ENCODE results near the gene TCF4.

TCF4 gene

GRCh38 chr18:55603775-55604174 is 15.8 kb upstream of the TCF4 start:
- no peaks in the 10 kb centered on the region for H3K4me1 ChIP-seq (ENCODE audit: control extremely low read depth in 1 of 4, control insufficient read depth in 4 of 4, insufficient read depth in 4 of 4, low read length in 3 of 4)
- H3K9me3 ChIP-seq (ENCODE audit: control extremely low read depth in 1 of 5, control insufficient read depth in 4 of 5, insufficient read depth in 2 of 5, low read depth in 1 of 5, low read length in 4 of 5): no peaks in the 10 kb centered on the region
- 89% methylated on average over 1 of the region's 5 CpGs for WGBS (ENCODE audit: insufficient coverage)
- ChIA-PET CTCF (interaction anchor here (1.2 to 1.4 kb wide), 3 partner anchors 9 to 19 kb away, joined by 3 to 4 read pairs (median 3); no protein-coding TSS in a partner anchor), POLR2A (no interaction called here)
- no peak for DNase-seq
- H3K27me3 ChIP-seq (replicated peaks in 2 of 5; ENCODE audit: control insufficient read depth in 4 of 5, insufficient read depth in 5 of 5, low read length in 4 of 5): no peaks in the 10 kb centered on the region
- H3K36me3 ChIP-seq (ENCODE audit: control insufficient read depth in 4 of 4, insufficient read depth in 4 of 4, low read length in 3 of 4): no peaks in the 10 kb centered on the region
- no peak overlapping the region for H3K4me3 ChIP-seq (ENCODE audit: control insufficient read depth in 1 of 7, extremely low read depth in 1 of 7, insufficient read depth in 4 of 7, low read depth in 2 of 7, low read length in 6 of 7)
- no peak overlapping the region for H3K27ac ChIP-seq (ENCODE audit: insufficient read depth in 1 of 2, low read depth in 1 of 2, low read length in 2 of 2, poor library complexity in 1 of 2, severe bottlenecking in 2 of 2)

GRCh38 chr18:55593888-55594287 is 5.9 kb upstream of the TCF4 start:
- ChIA-PET POLR2A (no interaction called here), CTCF (interaction anchor here (0.9 to 1.3 kb wide), 2 partner anchors 10 to 188 kb away, joined by 3 to 5 read pairs; no protein-coding TSS in a partner anchor)
- no peaks in the 10 kb centered on the region for H3K36me3 ChIP-seq (ENCODE audit: control insufficient read depth in 4 of 4, insufficient read depth in 4 of 4, low read length in 3 of 4)
- H3K27ac ChIP-seq (ENCODE audit: insufficient read depth in 1 of 2, low read depth in 1 of 2, low read length in 2 of 2, poor library complexity in 1 of 2, severe bottlenecking in 2 of 2): no peak overlapping the region
- no peak for DNase-seq
- no peak overlapping the region for H3K4me3 ChIP-seq (ENCODE audit: control insufficient read depth in 1 of 7, extremely low read depth in 1 of 7, insufficient read depth in 4 of 7, low read depth in 2 of 7, low read length in 6 of 7)
- H3K27me3 ChIP-seq (replicated peaks in 2 of 5; ENCODE audit: control insufficient read depth in 4 of 5, insufficient read depth in 5 of 5, low read length in 4 of 5): no peaks in the 10 kb centered on the region
- H3K9me3 ChIP-seq (ENCODE audit: control extremely low read depth in 1 of 5, control insufficient read depth in 4 of 5, insufficient read depth in 2 of 5, low read depth in 1 of 5, low read length in 4 of 5): peaks cover 0 to 2% (median 0%) of the 10 kb centered on the region in 5 experiments
- peaks cover 6 to 18% (median 14%) of the 10 kb centered on the region in 4 experiments for H3K4me1 ChIP-seq (ENCODE audit: control extremely low read depth in 1 of 4, control insufficient read depth in 4 of 4, insufficient read depth in 4 of 4, low read length in 3 of 4)
- 95% methylated on average over 2 of the region's 2 CpGs for WGBS (ENCODE audit: insufficient coverage)

GRCh38 chr18:55592572-55592971 is 4.6 kb upstream of the TCF4 start:
- peaks cover 0 to 2% (median 0%) of the 10 kb centered on the region in 5 experiments for H3K9me3 ChIP-seq (ENCODE audit: control extremely low read depth in 1 of 5, control insufficient read depth in 4 of 5, insufficient read depth in 2 of 5, low read depth in 1 of 5, low read length in 4 of 5)
- peak in 2 of 3 donors; percentile 38 to 52 for DNase-seq
- H3K27ac ChIP-seq (ENCODE audit: insufficient read depth in 1 of 2, low read depth in 1 of 2, low read length in 2 of 2, poor library complexity in 1 of 2, severe bottlenecking in 2 of 2): no peak overlapping the region
- H3K4me1 ChIP-seq (ENCODE audit: control extremely low read depth in 1 of 4, control insufficient read depth in 4 of 4, insufficient read depth in 4 of 4, low read length in 3 of 4): peaks cover 8 to 18% (median 14%) of the 10 kb centered on the region in 4 experiments
- CTCF ChIA-PET: no interaction called here
- H3K27me3 ChIP-seq (replicated peaks in 2 of 5; ENCODE audit: control insufficient read depth in 4 of 5, insufficient read depth in 5 of 5, low read length in 4 of 5): no peaks in the 10 kb centered on the region
- no peaks in the 10 kb centered on the region for H3K36me3 ChIP-seq (ENCODE audit: control insufficient read depth in 4 of 4, insufficient read depth in 4 of 4, low read length in 3 of 4)
- H3K4me3 ChIP-seq (ENCODE audit: control insufficient read depth in 1 of 7, extremely low read depth in 1 of 7, insufficient read depth in 4 of 7, low read depth in 2 of 7, low read length in 6 of 7): no peak overlapping the region
- WGBS (ENCODE audit: insufficient coverage): 33% methylated on average over 2 of the region's 4 CpGs
- POLR2A ChIA-PET: no interaction called here

- H3K36me3 ChIP-seq (ENCODE audit: control insufficient read depth in 4 of 4, insufficient read depth in 4 of 4, low read length in 3 of 4): no peaks in the 10 kb centered on the region
- peaks cover 8 to 18% (median 14%) of the 10 kb centered on the region in 4 experiments for H3K4me1 ChIP-seq (ENCODE audit: control extremely low read depth in 1 of 4, control insufficient read depth in 4 of 4, insufficient read depth in 4 of 4, low read length in 3 of 4)
- ChIA-PET POLR2A (no interaction called here), CTCF (no interaction called here)
- H3K27ac ChIP-seq (ENCODE audit: insufficient read depth in 1 of 2, low read depth in 1 of 2, low read length in 2 of 2, poor library complexity in 1 of 2, severe bottlenecking in 2 of 2): no peak overlapping the region
- 100% methylated on average over 1 of the region's 1 CpG for WGBS (ENCODE audit: insufficient coverage)
- peaks cover 0 to 2% (median 0%) of the 10 kb centered on the region in 5 experiments for H3K9me3 ChIP-seq (ENCODE audit: control extremely low read depth in 1 of 5, control insufficient read depth in 4 of 5, insufficient read depth in 2 of 5, low read depth in 1 of 5, low read length in 4 of 5)
- no peak for DNase-seq
- H3K4me3 ChIP-seq (ENCODE audit: control insufficient read depth in 1 of 7, extremely low read depth in 1 of 7, insufficient read depth in 4 of 7, low read depth in 2 of 7, low read length in 6 of 7): no peak overlapping the region
- H3K27me3 ChIP-seq (replicated peaks in 2 of 5; ENCODE audit: control insufficient read depth in 4 of 5, insufficient read depth in 5 of 5, low read length in 4 of 5): no peaks in the 10 kb centered on the region
Observed at GRCh38 chr18:55592106-55592505, 4.1 kb upstream of the TCF4 start.

- no peaks in the 10 kb centered on the region for H3K36me3 ChIP-seq (ENCODE audit: control insufficient read depth in 4 of 4, insufficient read depth in 4 of 4, low read length in 3 of 4)
- peak; percentile 95 to 97 (median 97) for DNase-seq
- H3K4me3 ChIP-seq (ENCODE audit: control insufficient read depth in 1 of 7, extremely low read depth in 1 of 7, insufficient read depth in 4 of 7, low read depth in 2 of 7, low read length in 6 of 7): peak overlapping the region; percentile 19 to 99 (median 95)
- WGBS (ENCODE audit: insufficient coverage): under 1% methylated on average over 34 of the region's 37 CpGs
- H3K27ac ChIP-seq (ENCODE audit: insufficient read depth in 1 of 2, low read depth in 1 of 2, low read length in 2 of 2, poor library complexity in 1 of 2, severe bottlenecking in 2 of 2): peak overlapping the region; percentile 62 to 88
- ChIA-PET CTCF (interaction anchor here (0.6 to 1.3 kb wide), 2 partner anchors 10 to 366 kb away, joined by 3 read pairs; no protein-coding TSS in a partner anchor), POLR2A (interaction anchor here (0.6 to 1.8 kb wide), 2 partner anchors 15 to 79 kb away, joined by 4 to 9 read pairs; no protein-coding TSS in a partner anchor)
- no peaks in the 10 kb centered on the region for H3K9me3 ChIP-seq (ENCODE audit: control extremely low read depth in 1 of 5, control insufficient read depth in 4 of 5, insufficient read depth in 2 of 5, low read depth in 1 of 5, low read length in 4 of 5)
- no peaks in the 10 kb centered on the region for H3K27me3 ChIP-seq (replicated peaks in 2 of 5; ENCODE audit: control insufficient read depth in 4 of 5, insufficient read depth in 5 of 5, low read length in 4 of 5)
- peaks cover 16 to 40% (median 26%) of the 10 kb centered on the region in 4 experiments for H3K4me1 ChIP-seq (ENCODE audit: control extremely low read depth in 1 of 4, control insufficient read depth in 4 of 4, insufficient read depth in 4 of 4, low read length in 3 of 4)
Observed at GRCh38 chr18:55589625-55590291, 1.8 kb upstream of the TCF4 start.

- Histone ChIP-seq H3K27me3 (replicated peaks in 2 of 5; ENCODE audit: control insufficient read depth in 4 of 5, insufficient read depth in 5 of 5, low read length in 4 of 5) (no peaks in the 10 kb centered on the region), H3K36me3 (ENCODE audit: control insufficient read depth in 4 of 4, insufficient read depth in 4 of 4, low read length in 3 of 4) (peaks cover 0 to 2% (median 0%) of the 10 kb centered on the region in 4 experiments), H3K27ac (ENCODE audit: insufficient read depth in 1 of 2, low read depth in 1 of 2, low read length in 2 of 2, poor library complexity in 1 of 2, severe bottlenecking in 2 of 2) (peak overlapping the region; percentile 62 to 88), H3K4me3 (ENCODE audit: control insufficient read depth in 1 of 7, extremely low read depth in 1 of 7, insufficient read depth in 4 of 7, low read depth in 2 of 7, low read length in 6 of 7) (peak overlapping the region in 6 of 7 experiments; percentile 76 to 99 (median 96)), H3K9me3 (ENCODE audit: control extremely low read depth in 1 of 5, control insufficient read depth in 4 of 5, insufficient read depth in 2 of 5, low read depth in 1 of 5, low read length in 4 of 5) (no peaks in the 10 kb centered on the region), H3K4me1 (ENCODE audit: control extremely low read depth in 1 of 4, control insufficient read depth in 4 of 4, insufficient read depth in 4 of 4, low read length in 3 of 4) (peaks cover 16 to 45% (median 26%) of the 10 kb centered on the region in 4 experiments)
- DNase-seq: no peak
- 0% methylated on average over 5 of the region's 12 CpGs for WGBS (ENCODE audit: insufficient coverage)
- CTCF ChIA-PET: interaction anchor here (0.8 to 1.3 kb wide), 3 partner anchors 10 to 240 kb away, joined by 3 read pairs; no protein-coding TSS in a partner anchor
- POLR2A ChIA-PET: interaction anchor here (0.6 to 1.8 kb wide), 4 partner anchors 8 to 262 kb away, joined by 3 to 9 read pairs (median 5); no protein-coding TSS in a partner anchor
Observed at GRCh38 chr18:55588870-55589595, 1.0 kb upstream of the TCF4 start.
